ENCODE results near the gene SVBP.

The SVBP gene

DNA sequence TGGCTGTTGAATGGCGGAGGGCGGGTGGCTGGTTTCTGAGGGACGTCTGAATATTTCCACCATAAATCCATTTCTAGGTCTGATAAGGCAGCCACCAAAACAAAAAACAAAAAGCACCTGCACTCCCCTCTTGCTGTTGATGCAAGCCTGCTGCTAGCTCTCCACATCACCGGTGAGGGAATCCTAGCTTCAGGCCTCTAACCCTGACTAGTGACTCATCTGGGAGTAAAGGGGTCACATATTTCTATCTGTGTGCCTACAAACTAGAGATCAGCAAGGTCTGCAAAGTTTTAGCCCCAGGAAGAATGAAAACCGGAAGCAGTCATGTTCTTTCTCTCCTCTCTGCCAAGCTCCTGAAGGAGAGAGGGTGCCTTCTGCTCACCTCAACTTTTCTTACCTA is 10.6 kb downstream of the SVBP start:
- no peak overlapping the region for H3K4me3 ChIP-seq (ENCODE audit: low read depth, low read length)

DNA sequence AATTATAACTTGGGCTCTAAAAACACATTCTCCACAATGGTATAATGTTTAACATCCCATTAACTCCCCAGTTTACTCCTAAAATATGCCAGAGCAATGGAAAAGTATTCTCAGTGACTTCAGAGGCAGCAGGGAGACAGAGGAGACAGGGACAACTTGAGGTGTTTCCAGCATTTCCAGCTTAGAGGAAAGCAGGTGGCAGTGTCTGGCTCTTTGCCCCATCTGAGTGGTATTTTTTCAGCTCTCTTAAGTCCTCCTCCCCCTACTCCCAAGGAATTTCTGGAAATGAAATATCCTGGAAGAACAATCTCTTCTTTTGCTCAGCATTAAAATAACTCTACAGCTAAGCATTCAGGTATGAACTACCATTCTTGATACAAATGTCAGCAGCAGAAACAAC is 11.0 kb downstream of the SVBP start:
- no peak overlapping the region for H3K4me3 ChIP-seq (ENCODE audit: low read depth, low read length)

GRCh38 chr1:42801832-42802473 is 15.2 kb downstream of the SVBP start:
- no peak overlapping the region for H3K4me3 ChIP-seq (ENCODE audit: low read depth, low read length)

GRCh38 chr1:42797979-42798378 is 19.2 kb downstream of the SVBP start:
- H3K4me3 ChIP-seq (ENCODE audit: low read depth, low read length), result no peak overlapping the region

GRCh38 chr1:42797414-42797813 is 19.8 kb downstream of the SVBP start:
- H3K4me3 ChIP-seq (ENCODE audit: low read depth, low read length), result no peak overlapping the region

- no peak overlapping the region for H3K4me3 ChIP-seq (ENCODE audit: low read depth, low read length)
Observed at GRCh38 chr1:42793824-42794223, 23.4 kb downstream of the SVBP start.

GRCh38 chr1:42788021-42788420 is 29.2 kb downstream of the SVBP start:
- no peak overlapping the region for H3K4me3 ChIP-seq (ENCODE audit: low read depth, low read length)

GRCh38 chr1:42786097-42786496 is 31.1 kb downstream of the SVBP start:
- H3K4me3 ChIP-seq (ENCODE audit: low read depth, low read length), result no peak overlapping the region

GRCh38 chr1:42784946-42785693 is 32.1 kb downstream of the SVBP start, which contains the start of gene TMEM269:
Gene TMEM269, plus strand, starts transcription at chr1:42784991. Its CDS starts 4,903 bp downstream, at chr1:42789894.
- no peak within 1 kb of the TSS for H3K4me3 ChIP-seq (ENCODE audit: low read depth, low read length)

- no peak overlapping the region for H3K4me3 ChIP-seq (ENCODE audit: low read depth, low read length)
Observed at GRCh38 chr1:42784547-42784945, 32.7 kb downstream of the SVBP start.

DNA sequence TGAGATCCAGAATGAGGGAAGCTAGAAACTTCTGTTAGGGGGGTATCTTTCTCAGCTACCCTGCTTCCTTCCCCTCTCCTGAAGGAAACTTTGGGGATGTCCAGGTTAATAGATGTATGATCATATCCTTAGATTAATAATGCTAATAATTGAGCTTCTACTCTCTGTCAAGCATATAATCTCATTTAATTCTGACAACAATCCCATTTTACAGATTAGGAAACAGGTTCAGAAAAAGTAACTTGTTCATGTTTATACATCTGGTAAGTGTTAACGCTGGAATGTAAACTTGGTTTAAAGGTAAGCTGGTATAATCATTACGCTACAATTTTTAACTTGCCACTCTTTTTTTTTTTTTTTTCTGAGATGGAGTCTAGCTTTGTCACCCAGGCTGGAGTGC is 34.1 kb downstream of the SVBP start:
- no peak overlapping the region for H3K4me3 ChIP-seq (ENCODE audit: low read depth, low read length)

GRCh38 chr1:42780176-42780575 is 37.0 kb downstream of the SVBP start:
- no peak overlapping the region for H3K4me3 ChIP-seq (ENCODE audit: low read depth, low read length)

GRCh38 chr1:42779725-42780124 is 37.5 kb downstream of the SVBP start:
- H3K4me3 ChIP-seq (ENCODE audit: low read depth, low read length), result no peak overlapping the region

DNA sequence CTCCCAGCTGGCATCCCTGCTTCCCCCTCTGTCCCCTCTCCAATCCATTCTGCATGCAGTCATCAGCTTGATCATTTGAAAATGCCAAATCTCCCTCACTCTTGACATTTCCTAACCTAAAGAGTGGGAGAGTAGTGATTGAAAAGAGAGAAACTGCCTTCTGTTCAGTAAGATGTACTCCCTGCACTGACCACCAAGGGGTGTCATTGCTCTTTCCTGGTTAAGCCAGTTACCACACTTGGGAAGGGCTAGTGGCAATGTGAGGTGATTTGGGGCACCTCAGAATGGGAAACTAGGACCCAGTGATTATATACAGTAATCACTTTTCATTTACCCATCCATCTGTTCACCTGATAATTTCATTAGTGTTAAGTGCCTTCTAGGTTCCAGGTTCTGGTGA is 39.3 kb downstream of the SVBP start:
- H3K4me3 ChIP-seq (ENCODE audit: low read depth, low read length), result no peak overlapping the region

DNA sequence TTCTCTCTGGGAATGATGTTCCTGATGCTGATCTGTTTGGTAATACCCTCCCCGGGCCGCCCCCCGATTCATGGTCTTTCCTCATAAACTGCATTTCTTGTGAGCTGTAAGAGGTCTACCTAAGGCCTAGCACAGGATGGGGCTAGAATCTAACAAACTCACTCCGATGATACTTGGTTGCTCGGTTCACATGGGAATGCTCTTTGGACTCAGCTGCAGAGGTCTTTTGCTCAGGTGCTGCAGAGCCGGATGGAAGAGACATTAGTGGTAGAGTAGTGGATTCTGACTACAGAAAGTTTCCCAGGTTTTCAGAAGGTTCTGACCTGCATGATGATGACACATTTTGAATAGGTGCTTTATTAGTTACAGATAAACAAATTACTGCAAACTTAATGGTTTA is 40.7 kb downstream of the SVBP start:
- H3K4me3 ChIP-seq (ENCODE audit: low read depth, low read length), result no peak overlapping the region

- H3K4me3 ChIP-seq (ENCODE audit: low read depth, low read length), result no peak overlapping the region
Observed at GRCh38 chr1:42774928-42775526, 42.2 kb downstream of the SVBP start.

DNA sequence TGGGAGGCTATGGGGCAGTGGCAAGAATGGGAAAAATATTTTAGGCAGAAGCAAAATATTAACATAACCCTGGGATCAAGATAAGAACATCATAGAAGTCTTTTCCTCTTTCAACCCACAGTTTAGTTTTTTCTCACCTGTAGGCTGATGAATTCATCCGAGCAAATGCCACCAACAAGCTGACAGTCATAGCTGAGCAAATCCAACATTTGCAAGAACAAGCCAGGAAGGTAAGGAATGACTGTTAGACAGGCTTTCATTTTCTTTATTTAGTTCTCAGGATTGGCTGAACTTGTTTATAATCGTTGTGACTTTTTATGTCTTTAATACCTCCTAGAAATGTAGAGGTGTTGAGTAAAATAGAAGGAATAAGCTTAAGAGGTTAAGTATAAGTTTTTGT is 43.8 kb downstream of the SVBP start:
- no peak overlapping the region for H3K4me3 ChIP-seq (ENCODE audit: low read depth, low read length)

GRCh38 chr1:42769811-42770210 is 47.4 kb downstream of the SVBP start:
- H3K4me3 ChIP-seq (ENCODE audit: low read depth, low read length), result no peak overlapping the region

- peak overlapping the region; percentile 94 for H3K4me3 ChIP-seq (ENCODE audit: low read depth, low read length)
Observed at GRCh38 chr1:42768172-42768571, 49.0 kb downstream of the SVBP start.

- peak overlapping the region; percentile 94 for H3K4me3 ChIP-seq (ENCODE audit: low read depth, low read length)
Observed at GRCh38 chr1:42767510-42768000, 49.6 kb downstream of the SVBP start.

GRCh38 chr1:42766741-42767509 is 50.3 kb downstream of the SVBP start, which contains the start of the genes C1orf50 and P3H1:
Gene C1orf50, plus strand, starts transcription at chr1:42767249. Its CDS starts 63 bp downstream, at chr1:42767312.
Gene P3H1, minus strand, starts transcription at chr1:42767028. Its CDS starts 57 bp downstream, at chr1:42766971.
- peak within 1 kb of the TSS; percentile 94 for H3K4me3 ChIP-seq (ENCODE audit: low read depth, low read length)
